ENCODE data around the gene TRAK1. TPM values are rescaled to one million over a fixed set of nuclear protein-coding genes. Genes with fewer than 3 reads are reported as not detected.

The TRAK1 gene
- total RNA-seq, 1 experiment from 2014 or later, result 41.0 TPM

DNA sequence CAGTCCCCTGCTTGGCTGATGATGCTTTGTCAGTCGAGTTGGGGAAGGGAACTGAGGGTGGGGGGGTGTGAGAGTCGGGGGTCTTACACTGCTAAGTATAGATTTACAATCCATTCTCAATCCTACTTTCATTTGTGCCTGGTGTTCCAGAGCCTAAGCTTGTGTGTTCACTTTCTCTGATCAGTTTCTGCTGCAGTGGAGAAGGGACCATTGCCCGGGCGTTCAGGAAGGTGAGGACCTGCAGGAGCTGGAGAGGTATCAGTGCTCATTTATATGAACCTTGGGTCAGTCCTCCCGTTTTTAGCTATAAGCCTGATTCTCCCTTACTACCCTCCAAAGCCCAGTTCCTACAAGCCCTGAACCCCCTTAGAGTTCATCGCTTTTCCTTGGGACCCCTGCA lies 41.0 kb upstream of the TRAK1 start (continued):
- no peak for TF ChIP-seq NFYB (CRISPR knock-in tag; conservative IDR thresholded peaks at IDR 0.05; ENCODE audit: low read depth)
- TF ChIP-seq ZNF423 (CRISPR knock-in tag; IDR thresholded peaks at IDR 0.05), result no peak
- TF ChIP-seq NFATC4 (CRISPR knock-in tag; IDR thresholded peaks at IDR 0.05), result no peak
- TF ChIP-seq, protein P1, sequence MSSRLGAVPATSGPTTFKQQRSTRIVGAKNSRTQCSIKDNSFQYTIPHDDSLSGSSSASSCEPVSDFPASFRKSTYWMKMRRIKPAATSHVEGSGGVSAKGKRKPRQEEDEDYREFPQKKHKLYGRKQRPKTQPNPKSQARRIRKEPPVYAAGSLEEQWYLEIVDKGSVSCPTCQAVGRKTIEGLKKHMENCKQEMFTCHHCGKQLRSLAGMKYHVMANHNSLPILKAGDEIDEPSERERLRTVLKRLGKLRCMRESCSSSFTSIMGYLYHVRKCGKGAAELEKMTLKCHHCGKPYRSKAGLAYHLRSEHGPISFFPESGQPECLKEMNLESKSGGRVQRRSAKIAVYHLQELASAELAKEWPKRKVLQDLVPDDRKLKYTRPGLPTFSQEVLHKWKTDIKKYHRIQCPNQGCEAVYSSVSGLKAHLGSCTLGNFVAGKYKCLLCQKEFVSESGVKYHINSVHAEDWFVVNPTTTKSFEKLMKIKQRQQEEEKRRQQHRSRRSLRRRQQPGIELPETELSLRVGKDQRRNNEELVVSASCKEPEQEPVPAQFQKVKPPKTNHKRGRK (CRISPR knock-in tag; IDR thresholded peaks at IDR 0.05; ENCODE audit: borderline replicate concordance), result no peak
- TF ChIP-seq, protein P2, sequence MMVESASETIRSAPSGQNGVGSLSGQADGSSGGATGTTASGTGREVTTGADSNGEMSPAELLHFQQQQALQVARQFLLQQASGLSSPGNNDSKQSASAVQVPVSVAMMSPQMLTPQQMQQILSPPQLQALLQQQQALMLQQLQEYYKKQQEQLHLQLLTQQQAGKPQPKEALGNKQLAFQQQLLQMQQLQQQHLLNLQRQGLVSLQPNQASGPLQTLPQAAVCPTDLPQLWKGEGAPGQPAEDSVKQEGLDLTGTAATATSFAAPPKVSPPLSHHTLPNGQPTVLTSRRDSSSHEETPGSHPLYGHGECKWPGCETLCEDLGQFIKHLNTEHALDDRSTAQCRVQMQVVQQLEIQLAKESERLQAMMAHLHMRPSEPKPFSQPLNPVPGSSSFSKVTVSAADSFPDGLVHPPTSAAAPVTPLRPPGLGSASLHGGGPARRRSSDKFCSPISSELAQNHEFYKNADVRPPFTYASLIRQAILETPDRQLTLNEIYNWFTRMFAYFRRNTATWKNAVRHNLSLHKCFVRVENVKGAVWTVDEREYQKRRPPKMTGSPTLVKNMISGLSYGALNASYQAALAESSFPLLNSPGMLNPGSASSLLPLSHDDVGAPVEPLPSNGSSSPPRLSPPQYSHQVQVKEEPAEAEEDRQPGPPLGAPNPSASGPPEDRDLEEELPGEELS (CRISPR knock-in tag; IDR thresholded peaks at IDR 0.05), result no peak
- TF ChIP-seq ZBTB21 (CRISPR knock-in tag; IDR thresholded peaks at IDR 0.05; ENCODE audit: borderline replicate concordance), result no peak
- TF ChIP-seq CREM (CRISPR knock-in tag; IDR thresholded peaks at IDR 0.05), result no peak

DNA sequence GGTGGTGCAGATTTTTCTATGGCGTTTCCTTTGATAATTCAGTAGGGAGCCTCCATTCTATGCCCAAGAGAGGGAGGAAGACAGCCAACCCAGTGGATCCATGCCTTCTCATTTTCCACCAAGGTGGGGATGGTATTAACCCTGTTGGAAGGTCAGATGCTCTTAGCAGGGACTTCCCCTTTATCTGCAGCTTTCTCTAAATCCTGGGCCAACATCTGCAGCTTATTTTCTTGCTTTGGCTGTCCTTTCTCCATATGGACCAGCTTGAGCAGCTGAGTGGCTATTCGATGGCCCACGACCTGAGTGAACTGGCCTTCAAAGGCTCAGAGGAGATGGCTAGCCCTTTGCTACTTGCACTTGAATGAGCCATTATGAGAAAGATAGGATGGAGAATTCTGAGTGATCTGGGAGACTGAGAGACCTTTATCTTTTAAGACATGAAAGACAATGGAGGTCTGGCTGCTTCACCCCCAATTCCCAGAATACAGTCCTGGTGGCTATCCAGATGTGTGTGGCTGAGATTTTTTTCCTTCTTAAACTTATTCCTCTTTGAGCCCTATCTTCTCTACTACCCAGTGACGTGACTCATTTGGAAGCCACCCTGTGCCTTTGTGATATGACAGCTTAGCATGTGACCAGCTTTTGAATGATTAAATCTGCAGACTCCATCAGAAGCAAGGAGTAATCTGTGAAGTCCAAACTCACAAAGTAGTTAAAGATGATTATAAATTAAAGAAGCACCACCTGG lies 39.6 kb upstream of the TRAK1 start:
- Mint-ChIP-seq H3K9me3 (no peaks in the 10 kb centered on the region), H3K27ac (no peak overlapping the region; the same call in 1 of the 2 replicates), H3K4me3 (no peak overlapping the region), H3K4me1 (peaks cover 47% of the 10 kb centered on the region), H3K27me3 (ENCODE audit: low read depth) (no peaks in the 10 kb centered on the region), H3K36me3 (no peaks in the 10 kb centered on the region)
- ATAC-seq (no peak), DNase-seq (ENCODE audit: low spot score) (no peak)
- ChIA-PET CTCF (interaction anchor here (0.6 to 1.5 kb wide), 4 partner anchors 21 to 196 kb away, joined by 3 to 4 read pairs (median 4); no protein-coding TSS in a partner anchor), POLR2A (no interaction called here)
- TF ChIP-seq ZNF416 (CRISPR knock-in tag; IDR thresholded peaks at IDR 0.05) (no peak), ELF4 (CRISPR knock-in tag; IDR thresholded peaks at IDR 0.05; ENCODE audit: low read depth) (no peak), ZNF396 (CRISPR knock-in tag; IDR thresholded peaks at IDR 0.05; ENCODE audit: borderline replicate concordance) (no peak), KAT7 (CRISPR knock-in tag; IDR thresholded peaks at IDR 0.05; ENCODE audit: borderline replicate concordance) (no peak), EMX1 (CRISPR knock-in tag; IDR thresholded peaks at IDR 0.05) (no peak), ZNF671 (CRISPR knock-in tag; IDR thresholded peaks at IDR 0.05) (no peak), NR1H2 (CRISPR knock-in tag; IDR thresholded peaks at IDR 0.05) (no peak), RORB (CRISPR knock-in tag; IDR thresholded peaks at IDR 0.05) (no peak)
- TF ChIP-seq, protein P3, sequence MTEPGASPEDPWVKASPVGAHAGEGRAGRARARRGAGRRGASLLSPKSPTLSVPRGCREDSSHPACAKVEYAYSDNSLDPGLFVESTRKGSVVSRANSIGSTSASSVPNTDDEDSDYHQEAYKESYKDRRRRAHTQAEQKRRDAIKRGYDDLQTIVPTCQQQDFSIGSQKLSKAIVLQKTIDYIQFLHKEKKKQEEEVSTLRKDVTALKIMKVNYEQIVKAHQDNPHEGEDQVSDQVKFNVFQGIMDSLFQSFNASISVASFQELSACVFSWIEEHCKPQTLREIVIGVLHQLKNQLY (CRISPR knock-in tag; IDR thresholded peaks at IDR 0.05), result no peak
- TF ChIP-seq, protein P2 (CRISPR knock-in tag; IDR thresholded peaks at IDR 0.05), result no peak
- TF ChIP-seq, protein P4, sequence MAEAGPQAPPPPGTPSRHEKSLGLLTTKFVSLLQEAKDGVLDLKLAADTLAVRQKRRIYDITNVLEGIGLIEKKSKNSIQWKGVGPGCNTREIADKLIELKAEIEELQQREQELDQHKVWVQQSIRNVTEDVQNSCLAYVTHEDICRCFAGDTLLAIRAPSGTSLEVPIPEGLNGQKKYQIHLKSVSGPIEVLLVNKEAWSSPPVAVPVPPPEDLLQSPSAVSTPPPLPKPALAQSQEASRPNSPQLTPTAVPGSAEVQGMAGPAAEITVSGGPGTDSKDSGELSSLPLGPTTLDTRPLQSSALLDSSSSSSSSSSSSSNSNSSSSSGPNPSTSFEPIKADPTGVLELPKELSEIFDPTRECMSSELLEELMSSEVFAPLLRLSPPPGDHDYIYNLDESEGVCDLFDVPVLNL (CRISPR knock-in tag; IDR thresholded peaks at IDR 0.05; ENCODE audit: borderline replicate concordance, low read depth), result no peak
- TF ChIP-seq, protein P5, sequence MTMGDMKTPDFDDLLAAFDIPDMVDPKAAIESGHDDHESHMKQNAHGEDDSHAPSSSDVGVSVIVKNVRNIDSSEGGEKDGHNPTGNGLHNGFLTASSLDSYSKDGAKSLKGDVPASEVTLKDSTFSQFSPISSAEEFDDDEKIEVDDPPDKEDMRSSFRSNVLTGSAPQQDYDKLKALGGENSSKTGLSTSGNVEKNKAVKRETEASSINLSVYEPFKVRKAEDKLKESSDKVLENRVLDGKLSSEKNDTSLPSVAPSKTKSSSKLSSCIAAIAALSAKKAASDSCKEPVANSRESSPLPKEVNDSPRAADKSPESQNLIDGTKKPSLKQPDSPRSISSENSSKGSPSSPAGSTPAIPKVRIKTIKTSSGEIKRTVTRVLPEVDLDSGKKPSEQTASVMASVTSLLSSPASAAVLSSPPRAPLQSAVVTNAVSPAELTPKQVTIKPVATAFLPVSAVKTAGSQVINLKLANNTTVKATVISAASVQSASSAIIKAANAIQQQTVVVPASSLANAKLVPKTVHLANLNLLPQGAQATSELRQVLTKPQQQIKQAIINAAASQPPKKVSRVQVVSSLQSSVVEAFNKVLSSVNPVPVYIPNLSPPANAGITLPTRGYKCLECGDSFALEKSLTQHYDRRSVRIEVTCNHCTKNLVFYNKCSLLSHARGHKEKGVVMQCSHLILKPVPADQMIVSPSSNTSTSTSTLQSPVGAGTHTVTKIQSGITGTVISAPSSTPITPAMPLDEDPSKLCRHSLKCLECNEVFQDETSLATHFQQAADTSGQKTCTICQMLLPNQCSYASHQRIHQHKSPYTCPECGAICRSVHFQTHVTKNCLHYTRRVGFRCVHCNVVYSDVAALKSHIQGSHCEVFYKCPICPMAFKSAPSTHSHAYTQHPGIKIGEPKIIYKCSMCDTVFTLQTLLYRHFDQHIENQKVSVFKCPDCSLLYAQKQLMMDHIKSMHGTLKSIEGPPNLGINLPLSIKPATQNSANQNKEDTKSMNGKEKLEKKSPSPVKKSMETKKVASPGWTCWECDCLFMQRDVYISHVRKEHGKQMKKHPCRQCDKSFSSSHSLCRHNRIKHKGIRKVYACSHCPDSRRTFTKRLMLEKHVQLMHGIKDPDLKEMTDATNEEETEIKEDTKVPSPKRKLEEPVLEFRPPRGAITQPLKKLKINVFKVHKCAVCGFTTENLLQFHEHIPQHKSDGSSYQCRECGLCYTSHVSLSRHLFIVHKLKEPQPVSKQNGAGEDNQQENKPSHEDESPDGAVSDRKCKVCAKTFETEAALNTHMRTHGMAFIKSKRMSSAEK (CRISPR knock-in tag; IDR thresholded peaks at IDR 0.05; ENCODE audit: borderline replicate concordance), result no peak
- TF ChIP-seq, protein P6, sequence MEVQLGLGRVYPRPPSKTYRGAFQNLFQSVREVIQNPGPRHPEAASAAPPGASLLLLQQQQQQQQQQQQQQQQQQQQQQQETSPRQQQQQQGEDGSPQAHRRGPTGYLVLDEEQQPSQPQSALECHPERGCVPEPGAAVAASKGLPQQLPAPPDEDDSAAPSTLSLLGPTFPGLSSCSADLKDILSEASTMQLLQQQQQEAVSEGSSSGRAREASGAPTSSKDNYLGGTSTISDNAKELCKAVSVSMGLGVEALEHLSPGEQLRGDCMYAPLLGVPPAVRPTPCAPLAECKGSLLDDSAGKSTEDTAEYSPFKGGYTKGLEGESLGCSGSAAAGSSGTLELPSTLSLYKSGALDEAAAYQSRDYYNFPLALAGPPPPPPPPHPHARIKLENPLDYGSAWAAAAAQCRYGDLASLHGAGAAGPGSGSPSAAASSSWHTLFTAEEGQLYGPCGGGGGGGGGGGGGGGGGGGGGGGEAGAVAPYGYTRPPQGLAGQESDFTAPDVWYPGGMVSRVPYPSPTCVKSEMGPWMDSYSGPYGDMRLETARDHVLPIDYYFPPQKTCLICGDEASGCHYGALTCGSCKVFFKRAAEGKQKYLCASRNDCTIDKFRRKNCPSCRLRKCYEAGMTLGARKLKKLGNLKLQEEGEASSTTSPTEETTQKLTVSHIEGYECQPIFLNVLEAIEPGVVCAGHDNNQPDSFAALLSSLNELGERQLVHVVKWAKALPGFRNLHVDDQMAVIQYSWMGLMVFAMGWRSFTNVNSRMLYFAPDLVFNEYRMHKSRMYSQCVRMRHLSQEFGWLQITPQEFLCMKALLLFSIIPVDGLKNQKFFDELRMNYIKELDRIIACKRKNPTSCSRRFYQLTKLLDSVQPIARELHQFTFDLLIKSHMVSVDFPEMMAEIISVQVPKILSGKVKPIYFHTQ (CRISPR knock-in tag; IDR thresholded peaks at IDR 0.05), result no peak
